Esophagus muscularis mucosa (tissue), 4 donors: Measurements from ENCODE around the gene LEKR1.

Experiments used
- EP300 ChIP-seq: sonication (generic); formaldehyde crosslinking; IDR thresholded peaks from one replicate; pipeline ENCODE4 v1.6.1; 2017; ENCODE audit warnings: antibody characterized with exemption
- POLR2A ChIP-seq: fragments of 450-650 bp; IDR thresholded peaks from one replicate; pipeline ENCODE4 v1.6.1; 2017; ENCODE audit warnings: antibody characterized with exemption, moderate library complexity, mild to moderate bottlenecking, low read depth
- POLR2AphosphoS5 ChIP-seq, 2 donors: sonication (generic); formaldehyde crosslinking; IDR thresholded peaks; one replicate each; pipeline ENCODE4 v1.6.1; 2017; ENCODE audit warnings: antibody characterized with exemption in 2 of 2
- TF ChIP-seq, protein P1 (sequence below), 3 experiments: fragments of 200-600 bp in 2 of 3; fragments of 450-650 bp in 1 of 3; sonication (generic) in 2 of 3; IDR thresholded peaks; one replicate each; pipeline ENCODE4 v1.5.1; 2017 to 2019; ENCODE audit warnings: antibody characterized with exemption in 3 of 3, mild to moderate bottlenecking in 2 of 3, moderate library complexity in 1 of 3

DNA sequence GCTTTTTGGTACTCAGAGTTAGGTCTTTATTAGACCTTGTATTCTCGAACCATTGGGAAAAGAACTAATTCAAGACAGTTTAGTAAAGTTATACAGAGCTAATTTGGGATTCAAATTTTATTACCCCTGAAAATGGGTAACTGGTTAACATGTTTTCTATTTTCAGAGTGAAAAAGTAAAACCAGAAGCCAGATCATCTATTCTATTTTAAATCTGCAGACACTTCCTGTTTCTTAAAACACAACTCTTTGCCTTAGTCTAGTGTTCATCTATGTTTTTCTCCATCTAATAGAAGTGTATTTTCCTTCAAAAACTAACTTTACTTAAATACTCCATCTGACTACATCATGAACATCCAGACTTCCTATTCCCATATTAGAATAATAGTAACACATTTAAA lies 220.4 kb downstream of the LEKR1 start:
- TF ChIP-seq, protein P1, sequence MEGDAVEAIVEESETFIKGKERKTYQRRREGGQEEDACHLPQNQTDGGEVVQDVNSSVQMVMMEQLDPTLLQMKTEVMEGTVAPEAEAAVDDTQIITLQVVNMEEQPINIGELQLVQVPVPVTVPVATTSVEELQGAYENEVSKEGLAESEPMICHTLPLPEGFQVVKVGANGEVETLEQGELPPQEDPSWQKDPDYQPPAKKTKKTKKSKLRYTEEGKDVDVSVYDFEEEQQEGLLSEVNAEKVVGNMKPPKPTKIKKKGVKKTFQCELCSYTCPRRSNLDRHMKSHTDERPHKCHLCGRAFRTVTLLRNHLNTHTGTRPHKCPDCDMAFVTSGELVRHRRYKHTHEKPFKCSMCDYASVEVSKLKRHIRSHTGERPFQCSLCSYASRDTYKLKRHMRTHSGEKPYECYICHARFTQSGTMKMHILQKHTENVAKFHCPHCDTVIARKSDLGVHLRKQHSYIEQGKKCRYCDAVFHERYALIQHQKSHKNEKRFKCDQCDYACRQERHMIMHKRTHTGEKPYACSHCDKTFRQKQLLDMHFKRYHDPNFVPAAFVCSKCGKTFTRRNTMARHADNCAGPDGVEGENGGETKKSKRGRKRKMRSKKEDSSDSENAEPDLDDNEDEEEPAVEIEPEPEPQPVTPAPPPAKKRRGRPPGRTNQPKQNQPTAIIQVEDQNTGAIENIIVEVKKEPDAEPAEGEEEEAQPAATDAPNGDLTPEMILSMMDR (IDR thresholded peaks at IDR 0.05) = no peak
- TF ChIP-seq POLR2A (no peak), EP300 (no peak), POLR2AphosphoS5 (IDR thresholded peaks at IDR 0.05) (no peak)
